ENCODE data around the gene RIC8B. TPM values are rescaled to one million over a fixed set of nuclear protein-coding genes. Genes with fewer than 3 reads are reported as not detected.

Gene RIC8B
- total and polyA plus RNA-seq, 2 of the 8 experiments (the other 6 are each of a cell fraction or from before 2014, with no cell fraction given) = 8.2 to 25.3 TPM

GRCh38 chr12:106907846-106908245 is 133.4 kb downstream of the RIC8B start:
- Histone ChIP-seq H2AK5ac (ENCODE audit: low read depth, low read length) (no peak overlapping the region), H3K79me2 (ENCODE audit: control insufficient read depth in 1 of 2, insufficient read depth in 2 of 2, low read length in 2 of 2) (no peaks in the 10 kb centered on the region), H2BK20ac (ENCODE audit: low read length) (no peak overlapping the region), H3K23ac (ENCODE audit: insufficient read length) (no peak overlapping the region), H3K4me2 (ENCODE audit: insufficient read depth in 1 of 2, low read depth in 2 of 2, low read length in 2 of 2) (no peak overlapping the region), H3K9me3 (ENCODE audit: insufficient read depth in 2 of 2, low read depth in 1 of 2, low read length in 1 of 2) (no peaks in the 10 kb centered on the region), H2BK120ac (replicated peaks; ENCODE audit: low read depth, low read length) (no peak overlapping the region), H4K5ac (ENCODE audit: insufficient read length, low read depth, low read length) (no peak overlapping the region), H3K9ac (replicated peaks in 1 of 4; ENCODE audit: extremely low read depth in 1 of 4, low read depth in 3 of 4, low read length in 3 of 4) (no peak overlapping the region), H2BK15ac (ENCODE audit: low read length) (no peak overlapping the region), H3K36me3 (ENCODE audit: control insufficient read depth in 2 of 4, insufficient read depth in 4 of 4, low read length in 3 of 4) (no peaks in the 10 kb centered on the region), H3K27me3 (replicated peaks in 1 of 4; ENCODE audit: control insufficient read depth in 3 of 4, extremely low read depth in 1 of 4, insufficient read depth in 3 of 4, low read length in 3 of 4) (peaks cover 0 to 6% (median 5%) of the 10 kb centered on the region in 4 experiments; a peak in 5 of 7 replicates), H4K91ac (replicated peaks; ENCODE audit: insufficient read length, low read length) (no peak overlapping the region), H2BK5ac (ENCODE audit: low read depth, low read length) (no peak overlapping the region), H3K27ac (ENCODE audit: low read depth, low read length) (no peak overlapping the region), H3K4ac (replicated peaks; ENCODE audit: insufficient read length, low read depth, low read length) (no peak overlapping the region), H3K4me1 (replicated peaks in 1 of 4; ENCODE audit: control insufficient read depth in 3 of 4, insufficient read depth in 4 of 4, low read length in 3 of 4) (peaks cover 0 to 2% (median 0%) of the 10 kb centered on the region in 4 experiments; a peak in 3 of 7 replicates), H3K23me2 (ENCODE audit: low read depth, low read length) (peaks cover 7% of the 10 kb centered on the region), H3K56ac (replicated peaks; ENCODE audit: insufficient read length, low read depth, low read length) (no peak overlapping the region), H2AFZ (ENCODE audit: low read length) (no peak overlapping the region), H4K20me1 (replicated peaks in 1 of 2; ENCODE audit: control insufficient read depth in 1 of 2, insufficient read depth in 2 of 2, low read length in 2 of 2) (no peaks in the 10 kb centered on the region), H2BK12ac (ENCODE audit: low read depth, low read length) (no peak overlapping the region), H3K4me3 (ENCODE audit: extremely low read depth in 1 of 4, insufficient read depth in 2 of 4, low read depth in 3 of 4, low read length in 4 of 4) (no peak overlapping the region), H3K14ac (ENCODE audit: insufficient read length) (no peak overlapping the region), H4K8ac (ENCODE audit: extremely low read depth, insufficient read depth, low read length) (no peak overlapping the region), H3K18ac (ENCODE audit: extremely low read depth, low read length) (no peak overlapping the region), H3K79me1 (ENCODE audit: low read depth, low read length) (no peaks in the 10 kb centered on the region)
- DNase-seq (ENCODE audit: low read depth in 1 of 2, low spot score in 2 of 2) (no peak), FAIRE-seq (no peak)
- 82% methylated on average over 4 of the region's 4 CpGs; no CpG with 5 or more reads in 1 of the 2 experiments for WGBS, 2 experiments (ENCODE audit: extremely low coverage in 1 of 2, insufficient coverage in 1 of 2, insufficient read length in 1 of 2, insufficient replicate concordance in 2 of 2, low coverage in 1 of 2, low lambda C conversion rate in 2 of 2, missing lambda C conversion rate in 1 of 2)
- TF ChIP-seq EP300 (IDR thresholded peaks at IDR 0.05; ENCODE audit: borderline replicate concordance in 1 of 2, low read depth in 2 of 2, low read length in 2 of 2) (no peak), JUN (IDR thresholded peaks at IDR 0.05; ENCODE audit: low read depth, low read length) (no peak), CHD1 (IDR thresholded peaks at IDR 0.05; ENCODE audit: low read depth, low read length) (no peak), RBBP5 (IDR thresholded peaks at IDR 0.05; ENCODE audit: borderline replicate concordance, low read depth, low read length) (no peak), CHD2 (IDR thresholded peaks at IDR 0.05; ENCODE audit: low read length) (no peak), PHF8 (conservative IDR thresholded peaks at IDR 0.05; ENCODE audit: low read depth, low read length) (no peak), EGR1 (IDR thresholded peaks at IDR 0.05; ENCODE audit: borderline replicate concordance, low read depth, low read length) (no peak), CTBP2 (IDR thresholded peaks at IDR 0.05; ENCODE audit: borderline replicate concordance, insufficient read depth, insufficient read length, low read length) (no peak), RXRA (IDR thresholded peaks at IDR 0.05; ENCODE audit: insufficient read depth, low read depth, low read length) (no peak), NRF1 (IDR thresholded peaks at IDR 0.05; ENCODE audit: low read depth, low read length) (no peak), HDAC6 (IDR thresholded peaks at IDR 0.05; ENCODE audit: low read depth, low read length) (no peak), SIN3A (conservative IDR thresholded peaks at IDR 0.05 in 1 of 2, IDR thresholded peaks at IDR 0.05 in 1 of 2; ENCODE audit: low read depth in 1 of 2, low read length in 2 of 2) (no peak), CBX8 (IDR thresholded peaks at IDR 0.05; ENCODE audit: borderline replicate concordance, low read depth, low read length) (no peak)
- ChIA-PET CTCF (ENCODE audit: partially characterized antibody) (interaction anchor here (0.6 to 6.0 kb wide), 8 partner anchors 11 to 1498 kb away, joined by 3 to 50 read pairs (median 3); no protein-coding TSS in a partner anchor), POLR2A (ENCODE audit: partially characterized antibody) (no interaction called here)
